Stimulated activated CD4-positive, alpha-beta T cell treated with anti-CD3 and anti-CD28 coated beads, Interleukin-1b, Interleukin-23, amount 100 ng/mL, for 1 hour (primary cell): Measurements from ENCODE around the gene EXOG.

Source experiments
- DNase-seq, 2 donors: peaks; one replicate each; pipeline ENCODE4 v3.0.0-alpha.2; 2020; ENCODE audit warnings: low read depth in 2 of 2

EXOG gene

GRCh38 chr3:38545550-38545949 lies 49.4 kb downstream of the EXOG start:
- no peak for DNase-seq

DNA sequence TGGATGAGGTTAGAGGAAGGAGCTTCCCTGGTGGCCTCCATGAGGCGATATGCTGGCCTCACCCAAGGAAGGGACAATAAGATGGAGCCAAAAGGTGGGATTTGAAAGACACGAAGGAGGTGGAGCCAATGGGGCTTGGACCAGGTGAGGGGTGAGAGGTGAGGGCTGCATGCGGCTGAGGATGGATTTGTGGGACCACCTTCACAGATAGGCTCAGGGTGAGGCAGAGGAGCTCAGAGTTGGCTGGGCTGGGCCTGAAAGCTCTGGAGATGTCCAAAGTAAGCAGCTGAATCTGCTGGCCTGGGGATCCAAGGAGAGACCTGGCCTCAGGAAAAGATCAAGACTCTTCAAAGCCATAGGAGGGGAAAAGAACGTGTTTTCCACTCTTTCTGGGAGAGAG lies 49.8 kb downstream of the EXOG start:
- no peak for DNase-seq

DNA sequence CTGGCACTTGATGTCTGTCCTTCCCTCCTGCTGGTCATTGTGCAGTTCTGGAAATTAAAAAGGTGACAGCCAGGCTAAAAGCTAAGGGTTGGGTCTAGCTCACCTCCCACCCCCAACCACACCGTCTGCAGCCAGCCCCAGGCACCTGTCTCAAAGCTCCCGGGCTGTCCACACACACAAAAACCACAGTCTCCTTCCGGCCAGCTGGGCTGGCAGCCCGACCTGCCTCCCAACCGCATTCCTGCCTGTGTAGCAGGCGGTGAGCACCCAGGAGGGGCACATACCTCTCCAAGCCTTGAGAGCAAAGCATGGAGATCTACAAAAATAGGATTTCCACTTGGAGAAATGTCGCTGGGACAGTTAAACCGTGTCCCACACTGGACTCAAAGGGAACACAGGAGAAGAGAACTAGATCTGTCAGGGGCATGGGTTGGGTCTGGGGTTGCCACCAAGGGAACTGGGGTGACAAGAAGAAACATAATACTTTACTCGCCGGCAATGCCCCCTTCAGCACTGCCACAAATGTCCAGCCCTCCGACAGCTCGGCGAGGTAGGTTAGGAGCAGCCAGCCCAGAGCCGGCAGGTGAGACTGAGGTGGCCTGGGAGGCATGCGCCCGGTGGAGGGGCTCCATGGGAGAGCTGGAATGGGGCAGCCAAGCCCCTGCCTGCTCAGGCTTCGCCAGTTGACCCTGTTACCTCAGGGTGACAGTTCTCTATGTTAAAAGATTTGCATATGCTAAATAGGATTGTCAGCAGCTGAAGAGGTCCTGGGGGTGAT lies 52.2 kb downstream of the EXOG start:
- DNase-seq, result no peak

DNA sequence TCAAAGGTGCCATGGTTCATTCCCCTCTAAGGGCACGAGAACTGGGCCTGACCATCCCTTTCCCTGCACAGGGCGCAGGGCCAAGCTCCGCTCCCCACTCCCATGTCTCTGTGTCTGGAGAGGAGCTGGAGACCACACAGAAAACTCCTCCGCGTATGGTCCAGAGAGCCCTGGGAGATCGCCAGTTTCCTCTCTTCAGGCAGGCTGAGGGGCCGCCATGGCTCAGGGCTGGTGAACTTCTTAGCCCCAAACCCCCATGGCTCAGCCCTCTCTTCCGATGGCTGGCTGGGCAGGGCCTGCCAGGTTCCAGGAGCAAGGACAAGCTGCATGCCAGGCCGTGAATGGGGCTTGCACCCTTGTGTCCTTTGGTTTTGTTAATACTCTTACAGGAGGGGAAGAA lies 52.9 kb downstream of the EXOG start:
- DNase-seq, result no peak

- no peak for DNase-seq
These were observed 53.3 kb downstream of the EXOG start for GRCh38 chr3:38549486-38549885.

GRCh38 chr3:38549957-38550840 lies 54.1 kb downstream of the EXOG start:
- DNase-seq, result no peak

GRCh38 chr3:38551026-38551832 lies 55.1 kb downstream of the EXOG start:
- DNase-seq, result no peak

GRCh38 chr3:38552364-38552763 lies 56.2 kb downstream of the EXOG start:
- no peak for DNase-seq

GRCh38 chr3:38553071-38553470 lies 56.9 kb downstream of the EXOG start:
- no peak for DNase-seq

- DNase-seq, result no peak
These were observed 58.1 kb downstream of the EXOG start for GRCh38 chr3:38554127-38554827.

- DNase-seq, result no peak
These were observed 59.2 kb downstream of the EXOG start for GRCh38 chr3:38555149-38555840.

DNA sequence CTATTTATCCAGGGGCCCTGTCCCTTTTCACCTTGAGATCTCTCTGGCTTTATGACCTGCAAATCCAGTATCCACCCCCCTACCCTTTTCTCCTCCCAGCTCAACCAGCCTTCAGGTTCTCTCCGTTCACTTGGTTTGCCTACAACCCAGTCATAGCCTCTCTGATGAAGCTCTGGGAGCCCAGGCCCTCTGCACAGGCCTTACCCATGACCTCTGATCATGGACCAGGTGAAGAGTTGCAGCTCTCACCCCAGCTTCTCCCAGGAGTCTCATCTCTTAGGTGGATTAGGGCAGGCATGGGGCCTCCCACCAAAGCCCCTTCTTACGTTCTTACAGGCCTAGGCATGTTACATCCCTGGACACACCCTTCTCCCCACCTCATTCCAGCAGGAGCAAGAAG lies 59.8 kb downstream of the EXOG start:
- DNase-seq, result no peak

GRCh38 chr3:38556640-38557358 lies 60.7 kb downstream of the EXOG start:
- no peak for DNase-seq

DNA sequence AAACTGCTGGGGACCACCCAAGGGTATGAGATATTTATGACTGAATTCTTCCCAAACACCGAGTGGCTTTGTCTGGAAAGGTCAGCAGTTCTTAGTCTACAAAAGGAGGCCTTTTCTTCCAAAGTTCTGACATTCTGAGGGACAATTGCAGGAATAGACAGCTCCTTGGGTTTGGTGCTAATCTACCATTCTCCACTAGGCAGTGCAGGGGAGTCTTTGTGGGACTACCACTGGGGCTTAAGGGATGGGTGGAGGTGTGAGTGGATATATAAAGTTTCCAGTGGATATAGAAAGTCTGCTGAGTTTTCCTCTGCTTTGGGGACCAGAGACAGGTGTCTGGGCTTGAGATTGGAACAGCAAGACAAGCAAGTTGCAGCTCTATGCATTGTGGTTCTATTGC lies 62.7 kb downstream of the EXOG start:
- DNase-seq, result no peak

GRCh38 chr3:38560284-38560683 lies 64.1 kb downstream of the EXOG start:
- DNase-seq, result no peak

DNA sequence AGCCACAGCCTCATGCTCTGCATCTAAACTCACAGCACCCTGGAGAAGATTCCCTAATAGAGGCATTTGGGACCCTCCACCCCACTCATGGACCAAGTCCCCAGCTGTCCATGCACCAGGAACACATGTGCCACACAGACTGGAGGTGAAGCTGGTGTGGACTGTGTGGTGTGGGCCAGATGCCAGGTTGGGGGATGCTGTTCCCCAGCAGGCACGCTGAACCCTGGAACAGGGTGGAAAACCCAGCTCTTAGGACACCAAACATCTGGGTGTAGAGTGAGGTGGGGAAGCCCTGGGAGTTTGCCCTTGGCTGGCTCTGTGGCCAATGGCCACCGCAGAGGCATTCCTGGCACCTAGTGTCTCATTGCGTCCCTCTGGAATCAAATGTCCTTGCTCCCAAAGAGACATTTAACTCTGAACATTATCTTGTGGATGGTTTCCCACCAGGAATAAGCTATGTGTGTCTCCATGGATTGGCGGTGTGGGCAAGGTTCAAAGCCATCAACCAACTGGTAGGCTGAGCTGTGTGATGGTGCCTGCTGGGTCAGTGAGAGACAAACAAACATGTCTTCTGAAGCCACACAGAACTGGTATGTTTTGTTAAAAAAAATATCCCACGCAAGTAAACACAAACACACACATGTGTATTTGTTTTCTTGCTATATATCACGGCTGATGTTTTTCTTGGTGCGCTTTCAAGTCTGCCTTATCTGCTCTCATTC lies 65.0 kb downstream of the EXOG start:
- DNase-seq, result no peak

DNA sequence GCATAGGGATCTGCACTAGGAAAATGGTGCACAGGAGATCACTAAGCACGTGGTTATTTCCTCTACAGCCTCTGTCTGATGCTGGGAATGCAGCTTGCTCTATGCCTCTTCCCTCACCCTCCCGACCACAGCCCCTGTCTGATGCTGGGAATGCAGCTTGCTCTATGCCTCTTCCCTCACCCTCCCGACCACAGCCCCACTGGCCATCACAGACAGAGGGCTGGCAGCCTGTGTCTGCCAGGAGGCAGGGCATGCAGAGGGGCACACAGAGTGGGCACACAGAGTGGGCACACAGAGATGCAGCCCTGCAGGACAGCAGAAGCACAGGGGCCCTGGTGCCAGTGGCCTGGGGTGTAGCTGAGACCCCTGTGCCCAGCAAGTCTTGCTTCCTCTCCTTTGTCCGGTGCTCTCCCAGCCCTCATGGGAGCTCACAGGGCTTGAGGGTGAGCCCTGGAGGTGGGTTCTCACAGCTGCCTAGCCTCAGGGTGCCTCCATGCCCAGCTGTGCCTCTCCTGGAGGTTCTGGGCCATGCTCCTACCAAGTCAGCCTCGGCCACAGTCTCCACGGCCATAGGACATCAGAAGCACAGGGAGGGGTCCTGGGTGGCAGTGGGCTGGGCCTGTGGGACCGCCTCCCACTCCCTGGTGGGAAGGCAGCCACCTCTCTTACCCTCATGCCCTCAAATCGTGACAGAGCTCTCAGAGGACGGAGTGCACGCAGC lies 65.8 kb downstream of the EXOG start:
- DNase-seq, result no peak

GRCh38 chr3:38562467-38562925 lies 66.4 kb downstream of the EXOG start:
- no peak for DNase-seq
